PC-9 (cell line): ENCODE results near the gene MID1IP1. TPM values are rescaled to one million over a fixed set of nuclear protein-coding genes. Genes with fewer than 3 reads are reported as not detected.

Experiments
- Bru-seq: library from RNA; stranded (reverse); fragments of 400-500 nt; gene quantifications from one replicate; lab custom pipeline; 2021; lab: Mats Ljungman, UMichigan
- BruChase-seq, 2 experiments: library from RNA; stranded (reverse); fragments of 400-500 nt; gene quantifications; one replicate each; lab custom pipeline; 2021; lab: Mats Ljungman, UMichigan
- BruUV-seq: library from RNA; stranded (reverse); fragments of 400-500 nt; replicated peaks from 2 replicates; lab custom pipeline; 2021; lab: Mats Ljungman, UMichigan
- CTCF ChIA-PET: fragments of 300-600 bp; sonication (Branson Sonifier 250); formaldehyde crosslinking; loops from one replicate; lab custom pipeline; 2022; ENCODE audit warnings: antibody characterized with exemption; lab: Charles Lee
- POLR2A ChIA-PET: fragments of 300-600 bp; sonication (Branson Sonifier 250); formaldehyde crosslinking; loops from one replicate; lab custom pipeline; 2022; ENCODE audit warnings: antibody characterized with exemption; ENCODE audit not compliant: unreplicated experiment; lab: Charles Lee
- DNase-seq, 2 experiments: peaks; one replicate each; pipeline versions ENCODE4 v3.0.0 to v3.0.0-alpha.2; 2015 to 2022; ENCODE audit warnings: mixed read lengths in 1 of 2
- H2AFZ ChIP-seq: fragments of 200-600 bp; sonication (generic); 2 replicates; pipeline ENCODE4 v1.8.1; 2017; ENCODE audit warnings: antibody characterized with exemption
- H3F3A ChIP-seq: fragments of 200-600 bp; sonication (generic); 2 replicates; pipeline ENCODE4 v1.8.1; 2017; ENCODE audit warnings: antibody characterized with exemption, mild to moderate bottlenecking, low read depth; ENCODE audit not compliant: insufficient read depth
- H3K27ac ChIP-seq: fragments of 200-600 bp; sonication (generic); 2 replicates; pipeline ENCODE4 v1.6.1; 2016; ENCODE audit warnings: mixed run types
- H3K27me3 ChIP-seq: fragments of 200-600 bp; sonication (generic); 2 replicates; pipeline ENCODE4 v1.6.1; 2016; ENCODE audit warnings: low read depth, mixed run types; ENCODE audit not compliant: insufficient read depth
- H3K36me3 ChIP-seq: fragments of 200-600 bp; sonication (generic); 2 replicates; pipeline ENCODE4 v1.6.1; 2016; ENCODE audit warnings: low read depth, mixed run types
- H3K4me1 ChIP-seq: fragments of 200-600 bp; sonication (generic); replicated peaks from 2 replicates; pipeline ENCODE4 v1.6.1; 2016; ENCODE audit warnings: mixed run types; ENCODE audit not compliant: insufficient read depth
- H3K4me2 ChIP-seq: fragments of 200-600 bp; sonication (generic); 2 replicates; pipeline ENCODE4 v1.6.1; 2017; ENCODE audit warnings: mixed run types
- H3K4me3 ChIP-seq: fragments of 200-600 bp; sonication (generic); 2 replicates; pipeline ENCODE4 v1.6.1; 2016; ENCODE audit warnings: mixed run types
- H3K79me2 ChIP-seq: fragments of 200-600 bp; sonication (generic); 2 replicates; pipeline ENCODE4 v1.6.1; 2017; ENCODE audit warnings: low read depth, mixed run types
- H3K9me2 ChIP-seq: fragments of 200-600 bp; sonication (generic); 2 replicates; pipeline ENCODE4 v1.8.1; 2017; ENCODE audit warnings: mild to moderate bottlenecking; ENCODE audit not compliant: insufficient read depth
- H3K9me3 ChIP-seq: fragments of 200-600 bp; sonication (generic); 2 replicates; pipeline ENCODE4 v1.8.1; 2016; ENCODE audit warnings: low read depth; ENCODE audit not compliant: insufficient read depth
- H4K20me1 ChIP-seq: fragments of 200-600 bp; sonication (generic); 2 replicates; pipeline ENCODE4 v1.8.1; 2017; ENCODE audit not compliant: insufficient read depth
- CTCF ChIP-seq: fragments of 200-600 bp; sonication (generic); conservative IDR thresholded peaks from 2 replicates; pipeline ENCODE4 v1.6.1; 2017; ENCODE audit warnings: mixed run types, antibody characterized with exemption, mild to moderate bottlenecking, moderate library complexity
- EZH2 ChIP-seq: fragments of 200-600 bp; sonication (generic); IDR thresholded peaks from 2 replicates; pipeline ENCODE4 v1.8.0; 2017; ENCODE audit warnings: antibody characterized with exemption, low read depth
- intact Hi-C: fragments of 100-400 bp; cut with micrococcal nuclease; formaldehyde crosslinking; loops from one replicate; pipeline ENCODE4 v1.10.0; 2022; ENCODE audit not compliant: unreplicated experiment
- long read RNA-seq: library from polyadenylated mRNA; stranded (forward); transcript quantifications from one replicate; pipeline ENCODE4 v2.0.0, GENCODE V29; 2022
- total RNA-seq: library from RNA; stranded (reverse); gene quantifications from 2 replicates; pipeline ENCODE4 v1.2.3, GENCODE V29; 2021

MID1IP1 gene
- not detected in 2 replicates for total RNA-seq
- Bru-seq, nascent RNA = percentile 28 among the genes with signal in this experiment
- percentile 21 among the genes with signal in this experiment for BruChase-seq, experiment 1, labeled RNA remaining after a 2-hour chase
- percentile 18 among the genes with signal in this experiment for BruChase-seq, experiment 2, labeled RNA remaining after a 6-hour chase
- long read RNA-seq = 0 reads

- ChIA-PET POLR2A (no interaction called here), CTCF (no interaction called here)
- no peaks in the 10 kb centered on the region for H3K9me3 ChIP-seq
- no peaks in the 10 kb centered on the region for H3K27me3 ChIP-seq
- H3K4me3 ChIP-seq = no peak within 1 kb of the TSS
- H3K79me2 ChIP-seq = no peaks in the 10 kb centered on the region
- intact Hi-C loops = no loop called here
- H3K4me2 ChIP-seq = no peak within 1 kb of the TSS
- H3K27ac ChIP-seq = no peak within 1 kb of the TSS
- BruUV-seq = no TSS peak
- H4K20me1 ChIP-seq = no peaks in the 10 kb centered on the region
- DNase-seq = no peak
- H3K9me2 ChIP-seq = no peaks in the 10 kb centered on the region
- H2AFZ ChIP-seq = no peak within 1 kb of the TSS
- H3K4me1 ChIP-seq = no peaks in the 10 kb centered on the region
- TF ChIP-seq CTCF (no peak), EZH2 (no peak)
- H3K36me3 ChIP-seq = no peaks in the 10 kb centered on the region
- H3F3A ChIP-seq = no peaks in the 10 kb centered on the region
Measured at GRCh38 chrX:38800981-38801845, at the start of gene MID1IP1. TSS of gene MID1IP1 (plus strand) at chrX:38801459. CDS start at chrX:38804947, 3,488 bp downstream.

GRCh38 chrX:38754102-38754790, 47.0 kb upstream of the MID1IP1 start:
- H3K9me3 ChIP-seq = no peaks in the 10 kb centered on the region
- BruUV-seq = no TSS peak
- intact Hi-C loops = no loop called here
- no peaks in the 10 kb centered on the region for H3K27me3 ChIP-seq
- no peaks in the 10 kb centered on the region for H4K20me1 ChIP-seq
- H3K4me2 ChIP-seq = no peak overlapping the region
- no peak for DNase-seq
- no peaks in the 10 kb centered on the region for H3K36me3 ChIP-seq
- no peak overlapping the region for H2AFZ ChIP-seq
- ChIA-PET POLR2A (no interaction called here), CTCF (no interaction called here)
- no peak overlapping the region for H3K4me3 ChIP-seq
- no peaks in the 10 kb centered on the region for H3K79me2 ChIP-seq
- no peaks in the 10 kb centered on the region for H3F3A ChIP-seq
- H3K9me2 ChIP-seq = no peaks in the 10 kb centered on the region
- no peak overlapping the region for H3K27ac ChIP-seq
- no peaks in the 10 kb centered on the region for H3K4me1 ChIP-seq
- TF ChIP-seq EZH2 (no peak), CTCF (no peak)

GRCh38 chrX:38754818-38755718, 46.2 kb upstream of the MID1IP1 start:
- Histone ChIP-seq H3K27ac (no peak overlapping the region), H3K4me3 (no peak overlapping the region), H3K9me3 (no peaks in the 10 kb centered on the region), H4K20me1 (no peaks in the 10 kb centered on the region), H3K4me2 (no peak overlapping the region), H3K4me1 (no peaks in the 10 kb centered on the region), H3K79me2 (no peaks in the 10 kb centered on the region), H3K36me3 (no peaks in the 10 kb centered on the region), H3F3A (no peaks in the 10 kb centered on the region), H3K27me3 (no peaks in the 10 kb centered on the region), H3K9me2 (no peaks in the 10 kb centered on the region), H2AFZ (no peak overlapping the region)
- no peak for DNase-seq
- intact Hi-C loops = no loop called here
- no TSS peak for BruUV-seq
- TF ChIP-seq CTCF (no peak), EZH2 (no peak)
- CTCF ChIA-PET = no interaction called here
- POLR2A ChIA-PET = no interaction called here
